Naive thymus-derived CD4-positive, alpha-beta T cell (primary cell): ENCODE data around the gene CRTC2. TPM values are rescaled to one million over a fixed set of nuclear protein-coding genes. Genes with fewer than 3 reads are reported as not detected.
"Not testable (repeated sequence)": the region's sequence is repeated elsewhere in the genome, so short reads cannot be mapped to it uniquely, and the experiment has no call there.

ENCODE experiments used
- ATAC-seq: fragments of 150-1000 bp; cut with Tn5 transposase; 2 replicates; pipeline ENCODE4 v1.10.0; 2021; ENCODE audit warnings: mild to moderate bottlenecking, moderate library complexity
- CTCF ChIA-PET: fragments of 350-600 bp; sonication (Branson Sonifier 250); formaldehyde crosslinking; loops from one replicate; lab custom pipeline; 2021; ENCODE audit warnings: antibody characterized with exemption; lab: Charles Lee
- POLR2A ChIA-PET: fragments of 350-600 bp; sonication (Branson Sonifier 250); formaldehyde crosslinking; loops from one replicate; lab custom pipeline; 2021; ENCODE audit warnings: antibody characterized with exemption, inconsistent platforms; lab: Charles Lee
- DNase-seq, 9 donors: peaks; one replicate each; pipeline versions ENCODE4 v3.0.0 to v3.0.0-alpha.2; 2020 to 2022; ENCODE audit warnings: mixed read lengths in 1 of 9
- H3K27ac ChIP-seq: one replicate; pipeline ENCODE4 v1.7.0; 2013; ENCODE audit warnings: mild to moderate bottlenecking, low read depth, low read length, moderate library complexity
- H3K27me3 ChIP-seq, 2 donors: one replicate each; pipeline ENCODE4 v1.7.0; 2013; ENCODE audit warnings: low read length in 2 of 2, mild to moderate bottlenecking in 2 of 2, moderate library complexity in 2 of 2; ENCODE audit not compliant: control insufficient read depth in 2 of 2, insufficient read depth in 2 of 2
- H3K36me3 ChIP-seq, 3 experiments: 1 replicate in 2 of 3; 2 replicates in 1 of 3; pipeline ENCODE4 v1.7.0; 2013; ENCODE audit warnings: low read length in 3 of 3, mild to moderate bottlenecking in 3 of 3, moderate library complexity in 1 of 3; ENCODE audit not compliant: insufficient read depth in 3 of 3, control insufficient read depth in 2 of 3
- H3K4me1 ChIP-seq, 2 donors: one replicate each; pipeline ENCODE4 v1.7.0; 2013; ENCODE audit warnings: low read length in 2 of 2, mild to moderate bottlenecking in 2 of 2, moderate library complexity in 1 of 2; ENCODE audit not compliant: control insufficient read depth in 2 of 2, insufficient read depth in 2 of 2
- H3K4me3 ChIP-seq: 2 replicates; pipeline ENCODE4 v1.7.0; 2013; ENCODE audit warnings: mild to moderate bottlenecking, low read length
- H3K9me3 ChIP-seq, 3 experiments: 1 replicate in 2 of 3; 2 replicates in 1 of 3; pipeline ENCODE4 v1.7.0; 2013; ENCODE audit warnings: low read length in 3 of 3; ENCODE audit not compliant: control insufficient read depth in 2 of 3
- H3K27ac Mint-ChIP-seq, 9 donors: one replicate each; pipeline ENCODE4 v1.8.0; 2020 to 2022; ENCODE audit warnings: mixed read lengths in 9 of 9, mild to moderate bottlenecking in 8 of 9, moderate library complexity in 5 of 9, inconsistent platforms in 2 of 9
- H3K27me3 Mint-ChIP-seq, 5 donors: one replicate each; pipeline ENCODE4 v1.8.0; 2021 to 2022; ENCODE audit warnings: mixed read lengths in 5 of 5, mild to moderate bottlenecking in 1 of 5
- H3K36me3 Mint-ChIP-seq, 5 donors: one replicate each; pipeline ENCODE4 v1.8.0; 2020 to 2022; ENCODE audit warnings: mixed read lengths in 5 of 5, mild to moderate bottlenecking in 3 of 5, inconsistent platforms in 1 of 5
- H3K4me1 Mint-ChIP-seq, 7 donors: one replicate each; pipeline ENCODE4 v1.8.0; 2020 to 2022; ENCODE audit warnings: mixed read lengths in 7 of 7, mild to moderate bottlenecking in 3 of 7, inconsistent platforms in 1 of 7
- H3K4me3 Mint-ChIP-seq, 10 donors: one replicate each; pipeline ENCODE4 v1.8.0; 2020 to 2022; ENCODE audit warnings: mild to moderate bottlenecking in 10 of 10, mixed read lengths in 10 of 10, moderate library complexity in 6 of 10, inconsistent platforms in 2 of 10
- H3K9me3 Mint-ChIP-seq, 11 donors: one replicate each; pipeline ENCODE4 v1.8.0; 2020 to 2022; ENCODE audit warnings: mixed read lengths in 11 of 11, mild to moderate bottlenecking in 4 of 11, inconsistent platforms in 1 of 11, moderate library complexity in 1 of 11
- intact Hi-C, 2 donors: fragments of 100-400 bp; cut with micrococcal nuclease; formaldehyde crosslinking; loops; one replicate each; pipeline ENCODE4 v1.15.1; 2023
- polyA plus RNA-seq, 2 donors: library from polyadenylated mRNA; unstranded; fragments of 300-500 nt; fragmentation: Illumina TruSeq; gene quantifications; one replicate each; pipeline ENCODE4 v1.2.3, GENCODE V29; 2021
- total RNA-seq, 6 experiments: library from RNA in 5 of 6; stranded (reverse) in 5 of 6; gene quantifications; 1 replicate in 5 of 6; 2 replicates in 1 of 6; pipeline ENCODE4 v1.2.3 and lab custom pipeline; 2021 to 2026

The CRTC2 gene
- total and polyA plus RNA-seq, 7 experiments from 2014 or later, result 25.2 to 157 (median 111) TPM

GRCh38 chr1:153921080-153921802 is 37.2 kb downstream of the CRTC2 start:
- peaks cover 37 to 59% (median 53%) of the 10 kb centered on the region in 7 donors for H3K4me1 Mint-ChIP-seq
- peaks cover 0 to 6% (median 0%) of the 10 kb centered on the region in 3 experiments for H3K36me3 ChIP-seq
- peak overlapping the region; percentile 72 for H3K4me3 ChIP-seq

GRCh38 chr1:153919876-153920852 is 38.2 kb downstream of the CRTC2 start:
- peak overlapping the region; percentile 83 to 96 (median 92) for H3K4me3 Mint-ChIP-seq
- intact Hi-C loops, result loop anchor here in 1 of 2 donors (1.0 to 5.0 kb wide), 3 partner anchors 33 to 288 kb away; partner anchors contain the start of gene CHTOP
- H3K27ac Mint-ChIP-seq, result peak overlapping the region; percentile 79 to 99 (median 94)
- Histone ChIP-seq H3K4me1 (peaks cover 40 to 42% of the 10 kb centered on the region in 2 donors), H3K4me3 (peak overlapping the region; percentile 21), H3K27ac (peak overlapping the region; percentile 80), H3K36me3 (peaks cover 0 to 10% (median 0%) of the 10 kb centered on the region in 3 experiments), H3K9me3 (no peaks in the 10 kb centered on the region), H3K27me3 (no peaks in the 10 kb centered on the region)
- ChIA-PET CTCF (interaction anchor here (0.9 to 1.6 kb wide), 4 partner anchors 26 to 123 kb away, joined by 3 to 4 read pairs (median 3); no protein-coding TSS in a partner anchor), POLR2A (interaction anchor here (0.5 to 8.8 kb wide), 11 partner anchors 13 to 259 kb away, joined by 3 to 122 read pairs (median 5); partner anchors contain the start of genes DENND4B, JTB and RPS27)
- peak in 5 of 9 donors; percentile 21 to 36 (median 28) for DNase-seq
- no peak for ATAC-seq
- peaks cover 0 to 5% (median 0%) of the 10 kb centered on the region in 11 donors for H3K9me3 Mint-ChIP-seq
- peaks cover 0 to 3% (median 0%) of the 10 kb centered on the region in 5 donors for H3K27me3 Mint-ChIP-seq
- peaks cover 0 to 17% (median 5%) of the 10 kb centered on the region in 5 donors for H3K36me3 Mint-ChIP-seq
- peaks cover 44 to 68% (median 61%) of the 10 kb centered on the region in 7 donors for H3K4me1 Mint-ChIP-seq

More at GRCh38 chr1:153921080-153921802, 37.2 kb downstream of the CRTC2 start:
- peak overlapping the region; percentile 80 to 99 (median 94) for H3K27ac Mint-ChIP-seq
- ATAC-seq (no peak), DNase-seq (no peak)
- CTCF ChIA-PET, result interaction anchor here (0.9 to 2.7 kb wide), 5 partner anchors 25 to 124 kb away, joined by 3 to 12 read pairs (median 4); partner anchors contain the start of genes DENND4B, JTB and RAB13
- POLR2A ChIA-PET, result interaction anchor here (0.6 to 8.8 kb wide), 13 partner anchors 8 to 278 kb away, joined by 3 to 122 read pairs (median 5); partner anchors contain the start of genes CREB3L4, CRTC2, DENND4B and INTS3
- Histone ChIP-seq H3K4me1 (peaks cover 40 to 42% of the 10 kb centered on the region in 2 donors), H3K27ac (peak overlapping the region; percentile 80), H3K9me3 (no peaks in the 10 kb centered on the region), H3K27me3 (no peaks in the 10 kb centered on the region)
- H3K9me3 Mint-ChIP-seq, result peaks cover 0 to 5% (median 0%) of the 10 kb centered on the region in 11 donors
- peaks cover 0 to 3% (median 0%) of the 10 kb centered on the region in 5 donors for H3K27me3 Mint-ChIP-seq
- intact Hi-C loops, result loop anchor here in 1 of 2 donors (5.0 kb wide), 2 partner anchors 34 to 289 kb away; partner anchors contain the start of gene CHTOP
- peak overlapping the region; percentile 83 to 96 (median 92) for H3K4me3 Mint-ChIP-seq
- peaks cover 0 to 16% (median 2%) of the 10 kb centered on the region in 5 donors for H3K36me3 Mint-ChIP-seq

GRCh38 chr1:153916297-153916696 is 42.1 kb downstream of the CRTC2 start:
- H3K9me3 Mint-ChIP-seq, result no peaks in the 10 kb centered on the region
- peaks cover 45 to 79% (median 67%) of the 10 kb centered on the region in 7 donors for H3K4me1 Mint-ChIP-seq
- peaks cover 29 to 31% of the 10 kb centered on the region in 2 donors for H3K4me1 ChIP-seq
- H3K36me3 ChIP-seq, result peaks cover 0 to 7% (median 0%) of the 10 kb centered on the region in 3 experiments
- H3K27ac Mint-ChIP-seq, result peak overlapping the region in 2 of 9 donors; percentile 10 to 15
- intact Hi-C loops, result no loop called here
- no peaks in the 10 kb centered on the region for H3K27me3 ChIP-seq
- no peak overlapping the region for H3K27ac ChIP-seq
- H3K27me3 Mint-ChIP-seq, result no peaks in the 10 kb centered on the region
- POLR2A ChIA-PET, result interaction anchor here (0.6 kb wide), 1 partner anchor 47 kb away, joined by 3 read pairs; the partner anchor contains the start of gene SLC39A1
- H3K9me3 ChIP-seq, result no peaks in the 10 kb centered on the region
- CTCF ChIA-PET, result interaction anchor here (0.7 kb wide), 1 partner anchor 17 kb away, joined by 3 read pairs; no protein-coding TSS in a partner anchor
- peak overlapping the region in 2 of 10 donors; percentile 1 to 31 for H3K4me3 Mint-ChIP-seq
- H3K36me3 Mint-ChIP-seq, result peaks cover 0 to 15% (median 13%) of the 10 kb centered on the region in 5 donors
- ATAC-seq (no peak), DNase-seq (no peak)
- H3K4me3 ChIP-seq, result no peak overlapping the region

- Mint-ChIP-seq H3K36me3 (peaks cover under 1 to 22% (median 15%) of the 10 kb centered on the region in 5 donors), H3K27ac (peak overlapping the region in 4 of 9 donors; percentile 12 to 55 (median 48)), H3K4me3 (peak overlapping the region in 7 of 10 donors; percentile 6 to 76 (median 39)), H3K27me3 (no peaks in the 10 kb centered on the region), H3K9me3 (no peaks in the 10 kb centered on the region), H3K4me1 (peaks cover 17 to 50% (median 40%) of the 10 kb centered on the region in 7 donors)
- Histone ChIP-seq H3K27me3 (no peaks in the 10 kb centered on the region), H3K27ac (no peak overlapping the region), H3K4me1 (no peaks in the 10 kb centered on the region), H3K4me3 (no peak overlapping the region), H3K9me3 (no peaks in the 10 kb centered on the region), H3K36me3 (peaks cover 0 to 15% (median 0%) of the 10 kb centered on the region in 3 experiments)
- intact Hi-C loops, result loop anchor here in 1 of 2 donors (2.0 kb wide), 1 partner anchor 14 kb away; no protein-coding TSS in a partner anchor
- DNase-seq (no peak), ATAC-seq (no peak)
- ChIA-PET POLR2A (interaction anchor here (0.7 to 1.6 kb wide), 3 partner anchors 9 to 296 kb away, joined by 3 to 5 read pairs (median 4); partner anchors contain the start of gene GATAD2B), CTCF (no interaction called here)
Observed at GRCh38 chr1:153912349-153912748, 46.1 kb downstream of the CRTC2 start.

- POLR2A ChIA-PET, result interaction anchor here (0.6 to 2.1 kb wide), 4 partner anchors 12 to 67 kb away, joined by 4 to 8 read pairs (median 6); partner anchors contain the start of genes GATAD2B and JTB
- DNase-seq, intact Hi-C loops, CTCF ChIA-PET, H3K27ac ChIP-seq, H3K4me3 ChIP-seq, H3K4me1 ChIP-seq, H3K27me3 Mint-ChIP-seq, H3K9me3 ChIP-seq, ATAC-seq, H3K27me3 ChIP-seq, H3K9me3 Mint-ChIP-seq: not testable (repeated sequence)
- Mint-ChIP-seq H3K4me3 (peak overlapping the region in 3 of 10 donors; percentile 7 to 57 (median 47)), H3K36me3 (peaks cover 4 to 21% (median 20%) of the 10 kb centered on the region in 5 donors), H3K27ac (peak overlapping the region in 1 of 9 donors; percentile 13), H3K4me1 (peaks cover 20 to 56% (median 43%) of the 10 kb centered on the region in 7 donors)
- H3K36me3 ChIP-seq, result peaks cover 0 to 11% (median 0%) of the 10 kb centered on the region in 3 experiments
Observed at GRCh38 chr1:153910560-153910959, 47.9 kb downstream of the CRTC2 start.
